Neural cell (in vitro differentiated cells): Measurements from ENCODE around the gene TSR3. TPM values are rescaled to one million over a fixed set of nuclear protein-coding genes. Genes with fewer than 3 reads are reported as not detected.

Source experiments
- H2AFZ ChIP-seq: fragments of 200-600, 300-800 bp; sonication (generic), shearing (Covaris generic); 2 replicates; pipeline ENCODE4 v1.6.0; 2014; ENCODE audit warnings: low read depth, mild to moderate bottlenecking, antibody characterized with exemption, low read length, moderate library complexity
- H3F3A ChIP-seq: fragments of 200-600 bp; shearing (Covaris generic); 2 replicates; pipeline ENCODE4 v1.6.1; 2016; ENCODE audit warnings: mild to moderate bottlenecking, moderate library complexity, mixed read lengths, antibody characterized with exemption, low read length; ENCODE audit not compliant: insufficient read depth, poor library complexity, severe bottlenecking
- H3K27ac ChIP-seq: fragments of 200-600, 300-800 bp; sonication (generic), shearing (Covaris generic); 2 replicates; pipeline ENCODE4 v1.5.1; 2014; ENCODE audit warnings: mild to moderate bottlenecking, low read length, moderate library complexity
- H3K27me3 ChIP-seq: fragments of 300-800, 200-600 bp; sonication (generic), shearing (Covaris generic); 2 replicates; pipeline ENCODE4 v1.6.0; 2014; ENCODE audit warnings: mild to moderate bottlenecking, low read depth, low read length, moderate library complexity; ENCODE audit not compliant: insufficient read depth
- H3K36me3 ChIP-seq: fragments of 300-800, 200-600 bp; sonication (generic), shearing (Covaris generic); 2 replicates; pipeline ENCODE4 v1.5.1; 2014; ENCODE audit warnings: mild to moderate bottlenecking, antibody characterized with exemption, low read length, moderate library complexity; ENCODE audit not compliant: insufficient read depth
- H3K4me2 ChIP-seq: fragments of 300-800, 200-600 bp; sonication (generic), shearing (Covaris generic); 2 replicates; pipeline ENCODE4 v1.6.0; 2014; ENCODE audit warnings: mild to moderate bottlenecking, low read length
- H3K4me3 ChIP-seq: fragments of 300-800, 200-600 bp; sonication (generic), shearing (Covaris generic); 2 replicates; pipeline ENCODE4 v1.5.1; 2014; ENCODE audit warnings: mild to moderate bottlenecking, low read length, moderate library complexity
- H3K79me2 ChIP-seq: fragments of 200-600 bp; shearing (Covaris generic); replicated peaks from 2 replicates; pipeline ENCODE4 v1.6.0; 2014; ENCODE audit warnings: mild to moderate bottlenecking, low read length, moderate library complexity; ENCODE audit not compliant: insufficient read depth
- H3K9ac ChIP-seq: fragments of 300-800, 200-600 bp; sonication (generic), shearing (Covaris generic); 2 replicates; pipeline ENCODE4 v1.6.1; 2016; ENCODE audit warnings: mild to moderate bottlenecking, low read length, mixed read lengths
- H3K9me2 ChIP-seq: fragments of 200-600 bp; shearing (Covaris generic); 2 replicates; pipeline ENCODE4 v1.6.1; 2016; ENCODE audit warnings: mild to moderate bottlenecking, low read length, mixed read lengths; ENCODE audit not compliant: insufficient read depth
- H3K9me3 ChIP-seq: fragments of 200-600, 300-800 bp; sonication (generic), shearing (Covaris generic); 2 replicates; pipeline ENCODE4 v1.6.1; 2016; ENCODE audit warnings: mild to moderate bottlenecking, mixed run types, low read length, moderate library complexity, mixed read lengths
- H4K20me1 ChIP-seq: fragments of 200-600 bp; shearing (Covaris generic); 2 replicates; pipeline ENCODE4 v1.6.1; 2016; ENCODE audit warnings: mild to moderate bottlenecking, mixed run types; ENCODE audit not compliant: insufficient read depth
- CTCF ChIP-seq: fragments of 450-650 bp; IDR thresholded peaks from 2 replicates; pipeline ENCODE4 v1.5.1; 2014; ENCODE audit warnings: antibody characterized with exemption, mild to moderate bottlenecking, moderate library complexity; ENCODE audit not compliant: poor library complexity, severe bottlenecking
- EP300 ChIP-seq: fragments of 450-650 bp; conservative IDR thresholded peaks from 2 replicates; pipeline ENCODE4 v1.6.1; 2014; ENCODE audit warnings: antibody characterized with exemption, mild to moderate bottlenecking, moderate library complexity; ENCODE audit not compliant: poor library complexity, severe bottlenecking
- EZH2 ChIP-seq: fragments of 200-600, 300-800 bp; shearing (Covaris generic), sonication (generic); IDR thresholded peaks from 2 replicates; pipeline ENCODE4 v1.6.1; 2014; ENCODE audit warnings: antibody characterized with exemption, low read length, borderline replicate concordance, mild to moderate bottlenecking; ENCODE audit not compliant: insufficient read depth, poor library complexity, severe bottlenecking
- MXI1 ChIP-seq: fragments of 450-650 bp; conservative IDR thresholded peaks from 2 replicates; pipeline ENCODE4 v1.6.1; 2014; ENCODE audit warnings: antibody characterized with exemption, mild to moderate bottlenecking; ENCODE audit not compliant: poor library complexity, severe bottlenecking
- POLR2AphosphoS5 ChIP-seq: IDR thresholded peaks from 2 replicates; pipeline ENCODE4 v1.6.1; 2012
- RAD21 ChIP-seq: fragments of 450-650 bp; conservative IDR thresholded peaks from 2 replicates; pipeline ENCODE4 v1.6.1; 2014; ENCODE audit warnings: antibody characterized with exemption, mild to moderate bottlenecking, moderate library complexity
- REST ChIP-seq: IDR thresholded peaks from 2 replicates; pipeline ENCODE4 v1.6.1; 2012; ENCODE audit warnings: borderline replicate concordance
- SMC3 ChIP-seq: fragments of 450-650 bp; conservative IDR thresholded peaks from 2 replicates; pipeline ENCODE4 v1.6.1; 2014; ENCODE audit warnings: antibody characterized with exemption, mild to moderate bottlenecking, moderate library complexity; ENCODE audit not compliant: poor library complexity
- TAF1 ChIP-seq: IDR thresholded peaks from 2 replicates; pipeline ENCODE4 v1.6.1; 2012; ENCODE audit warnings: low read depth
- polyA plus RNA-seq: library from polyadenylated mRNA; depleted of rRNA; stranded (reverse); fragments of >200 nt; gene quantifications from 2 replicates; pipeline ENCODE4 v1.2.3, GENCODE V29; 2014

TSR3 gene
- polyA plus RNA-seq, 1 donor from 2014 or later, result 102 TPM

- TF ChIP-seq REST (no peak), EZH2 (no peak), MXI1 (no peak), POLR2AphosphoS5 (no peak), RAD21 (no peak), EP300 (no peak), SMC3 (no peak), TAF1 (no peak), CTCF (no peak)
- Histone ChIP-seq H4K20me1 (peaks cover 48% of the 10 kb centered on the region), H3K9ac (no peak overlapping the region), H3F3A (no peaks in the 10 kb centered on the region), H3K27ac (no peak overlapping the region), H3K4me2 (no peak overlapping the region), H3K9me3 (no peaks in the 10 kb centered on the region), H3K27me3 (no peaks in the 10 kb centered on the region), H3K4me3 (no peak overlapping the region), H3K9me2 (no peaks in the 10 kb centered on the region), H3K79me2 (peaks cover 53% of the 10 kb centered on the region), H2AFZ (no peak overlapping the region), H3K36me3 (no peaks in the 10 kb centered on the region)
Observed at GRCh38 chr16:1316033-1316405, 35.7 kb downstream of the TSR3 start.

GRCh38 chr16:1315081-1316032, 36.3 kb downstream of the TSR3 start:
- TF ChIP-seq REST (no peak), CTCF (no peak), RAD21 (no peak), SMC3 (no peak), POLR2AphosphoS5 (no peak), MXI1 (no peak), EP300 (no peak), TAF1 (no peak), EZH2 (no peak)
- H3K9me3 ChIP-seq, result no peaks in the 10 kb centered on the region
- peaks cover 60% of the 10 kb centered on the region for H3K79me2 ChIP-seq
- no peaks in the 10 kb centered on the region for H3K9me2 ChIP-seq
- H3K27ac ChIP-seq, result no peak overlapping the region
- H4K20me1 ChIP-seq, result peaks cover 55% of the 10 kb centered on the region
- H3F3A ChIP-seq, result no peaks in the 10 kb centered on the region
- no peak overlapping the region for H3K4me2 ChIP-seq
- no peaks in the 10 kb centered on the region for H3K27me3 ChIP-seq
- no peak overlapping the region for H3K4me3 ChIP-seq
- no peak overlapping the region for H2AFZ ChIP-seq
- H3K9ac ChIP-seq, result no peak overlapping the region
- no peaks in the 10 kb centered on the region for H3K36me3 ChIP-seq
